GF-D8 (cell line): ENCODE data around the gene NR5A1.

Source experiments
- DNase-seq: peaks from one replicate; lab custom pipeline; 2025; lab: John Stamatoyannopoulos, UW

The NR5A1 gene

DNA sequence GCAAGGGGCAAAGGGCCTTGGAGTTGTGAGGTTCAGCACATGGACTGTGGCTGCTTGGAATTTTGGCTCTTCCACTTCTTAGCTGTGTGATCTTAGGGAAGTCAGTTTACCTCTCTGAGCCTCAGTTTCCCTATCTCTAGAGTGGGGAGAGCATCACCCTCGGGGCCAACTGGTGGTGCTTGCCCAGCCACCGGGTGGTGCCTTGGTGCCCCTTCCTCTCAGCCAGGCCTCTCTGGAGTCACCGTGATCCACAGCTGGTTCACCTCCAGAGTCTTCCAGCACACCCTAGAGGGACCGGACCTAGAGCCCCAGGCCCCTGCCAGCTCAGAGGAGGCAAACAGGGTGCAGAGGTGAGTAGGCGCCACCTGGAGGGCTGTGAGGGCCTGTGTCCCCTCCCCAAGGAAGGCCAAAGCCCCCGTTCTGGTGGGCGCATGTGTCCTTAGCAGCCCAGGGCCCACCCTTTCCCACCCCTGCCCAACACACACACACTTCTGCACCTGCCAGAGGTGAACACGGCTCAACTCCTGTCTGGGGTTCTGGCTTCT, 49.2 kb downstream of the NR5A1 start:
- DNase-seq: no peak

DNA sequence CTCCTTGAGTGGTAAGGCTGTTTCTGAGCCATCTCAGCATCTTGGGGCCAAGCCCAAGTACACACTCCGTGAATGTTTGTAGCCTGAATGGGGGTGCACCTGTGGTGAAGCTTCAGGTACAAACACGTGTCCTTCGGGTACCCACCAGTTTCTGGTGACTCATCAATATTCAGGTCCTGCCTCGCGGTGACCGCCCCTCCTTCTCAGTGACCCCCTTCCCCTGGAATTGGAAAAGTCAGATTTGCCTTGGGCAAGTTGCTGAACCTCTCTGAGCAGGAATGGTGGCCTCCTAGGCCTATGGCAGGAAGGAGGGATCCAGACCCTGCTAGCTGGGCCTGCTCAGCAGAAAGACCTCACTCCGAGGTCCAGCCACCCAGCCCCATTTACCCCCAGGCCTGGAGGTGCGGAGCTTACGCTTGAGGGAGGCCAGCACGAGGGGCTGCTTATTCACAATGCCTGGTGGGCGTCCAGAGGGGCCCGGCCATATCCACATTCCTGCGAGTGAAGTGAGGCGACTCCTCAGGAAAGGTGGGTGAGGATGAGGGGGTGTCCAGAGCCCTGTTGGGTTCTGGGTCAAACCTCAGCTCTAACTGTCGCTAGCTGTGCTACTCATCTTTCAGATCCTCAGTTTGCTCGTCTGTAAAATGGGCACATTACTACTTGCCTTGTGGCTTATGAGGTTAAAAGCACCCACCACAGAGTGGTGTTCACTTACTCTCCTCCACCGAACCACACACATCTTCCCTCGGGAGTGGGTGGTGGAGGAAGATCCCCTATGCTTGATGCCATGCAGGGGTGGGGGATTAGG, 49.9 kb downstream of the NR5A1 start:
- no peak for DNase-seq

DNA sequence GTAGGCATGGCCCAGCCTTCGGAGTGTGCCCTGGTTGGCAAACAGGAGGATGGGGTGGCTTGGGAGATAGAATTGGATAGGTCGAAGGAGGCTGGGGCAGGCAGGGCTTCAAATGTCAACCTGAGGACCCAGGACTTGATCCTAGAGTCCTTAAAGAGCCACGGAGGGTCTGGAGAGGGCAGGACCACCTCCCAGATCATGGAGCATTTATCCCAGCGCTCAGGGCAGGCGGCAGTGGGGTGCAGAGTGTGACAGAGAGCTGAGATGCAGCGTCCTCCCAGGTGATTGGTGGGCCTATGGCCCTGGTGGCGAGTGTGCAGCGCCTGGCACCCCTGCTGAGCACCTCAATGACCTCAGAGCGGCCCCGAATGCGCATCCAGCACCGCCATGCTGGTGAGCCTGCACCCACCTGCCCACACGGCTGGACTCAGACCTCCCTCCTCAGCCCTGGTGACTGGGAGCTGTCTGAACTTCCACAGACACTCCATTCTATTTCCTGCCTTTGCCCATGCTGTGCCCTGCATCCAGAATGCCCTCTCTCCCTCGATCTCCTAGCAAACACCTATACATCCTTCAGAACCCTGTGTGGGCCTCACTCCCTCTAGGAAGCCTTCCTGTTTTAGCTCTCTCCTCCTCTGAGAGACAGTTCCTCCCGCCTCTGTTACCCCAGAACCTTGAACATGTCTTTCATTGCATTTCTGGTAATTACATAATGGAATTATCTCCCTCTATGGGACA, 50.7 kb downstream of the NR5A1 start:
- DNase-seq: no peak

DNA sequence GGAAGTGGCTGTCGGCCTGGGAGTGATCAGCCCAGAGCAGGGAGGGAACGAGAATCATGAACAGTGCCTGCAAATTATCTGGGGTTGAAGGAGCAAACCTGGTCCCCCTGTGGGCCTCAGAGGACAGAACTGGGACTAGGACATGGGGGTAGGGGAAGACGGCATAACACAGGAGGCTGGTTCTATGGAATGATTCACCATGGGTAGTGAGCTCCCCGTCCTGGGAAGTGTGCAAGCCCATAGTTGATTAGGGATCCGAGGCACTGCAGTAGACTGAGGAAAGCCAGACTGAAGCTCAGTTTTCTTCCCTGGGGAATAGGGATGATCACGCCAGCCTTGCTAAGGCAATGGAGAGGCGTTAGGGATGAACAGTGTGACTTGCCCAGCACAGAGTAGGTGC, 51.4 kb downstream of the NR5A1 start:
- no peak for DNase-seq

DNA sequence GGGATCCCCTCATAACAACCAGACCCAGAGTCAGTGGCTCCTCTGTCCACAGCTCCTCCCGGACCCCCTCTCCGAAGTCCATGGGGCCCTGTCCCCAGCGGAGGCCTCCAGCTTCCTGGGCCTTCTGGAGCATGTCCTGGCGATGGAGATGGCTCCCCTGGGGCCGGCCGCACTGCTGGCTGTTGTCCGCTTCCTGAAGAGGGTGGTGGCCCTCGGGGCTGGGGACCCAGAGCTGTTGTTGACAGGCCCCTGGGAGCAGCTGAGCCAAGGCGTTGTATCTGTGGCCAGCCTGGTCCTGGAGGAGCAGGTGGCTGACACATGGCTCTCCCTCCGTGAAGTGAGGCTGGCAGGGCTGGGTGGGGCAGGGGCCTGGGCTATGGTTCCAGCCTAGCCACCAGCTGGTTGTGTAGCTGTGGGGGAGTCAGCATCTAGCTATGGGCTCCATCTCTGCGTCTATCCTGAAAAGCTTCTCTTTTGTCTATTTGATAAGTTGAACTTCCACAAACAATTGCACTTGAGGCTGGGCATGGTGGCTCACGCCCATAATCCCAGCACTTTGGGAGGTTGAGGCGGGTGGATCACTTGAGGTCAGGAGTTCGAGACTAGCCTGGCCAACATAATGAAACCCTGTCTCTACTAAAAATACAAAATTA, 52.3 kb downstream of the NR5A1 start:
- no peak for DNase-seq

DNA sequence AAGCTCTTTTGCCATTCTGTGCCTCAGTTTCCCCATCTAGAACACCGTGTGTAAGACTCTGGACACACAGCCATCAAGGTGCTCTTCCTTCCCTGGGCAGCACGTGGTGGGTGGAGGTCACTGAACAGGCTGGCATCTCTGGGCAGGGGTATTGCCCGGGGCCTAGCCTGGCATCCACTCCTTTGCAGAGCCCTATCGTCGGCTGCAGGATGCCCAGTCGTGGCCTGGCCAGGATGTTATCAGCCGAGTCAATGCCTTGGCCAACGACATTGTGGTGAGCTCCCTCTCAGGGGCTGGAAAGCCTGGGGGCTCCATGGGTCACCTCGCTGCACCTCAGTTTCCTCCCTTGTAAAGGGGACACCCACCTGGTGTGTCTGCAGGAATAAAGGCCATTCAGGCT, 52.9 kb downstream of the NR5A1 start:
- DNase-seq: no peak

DNA sequence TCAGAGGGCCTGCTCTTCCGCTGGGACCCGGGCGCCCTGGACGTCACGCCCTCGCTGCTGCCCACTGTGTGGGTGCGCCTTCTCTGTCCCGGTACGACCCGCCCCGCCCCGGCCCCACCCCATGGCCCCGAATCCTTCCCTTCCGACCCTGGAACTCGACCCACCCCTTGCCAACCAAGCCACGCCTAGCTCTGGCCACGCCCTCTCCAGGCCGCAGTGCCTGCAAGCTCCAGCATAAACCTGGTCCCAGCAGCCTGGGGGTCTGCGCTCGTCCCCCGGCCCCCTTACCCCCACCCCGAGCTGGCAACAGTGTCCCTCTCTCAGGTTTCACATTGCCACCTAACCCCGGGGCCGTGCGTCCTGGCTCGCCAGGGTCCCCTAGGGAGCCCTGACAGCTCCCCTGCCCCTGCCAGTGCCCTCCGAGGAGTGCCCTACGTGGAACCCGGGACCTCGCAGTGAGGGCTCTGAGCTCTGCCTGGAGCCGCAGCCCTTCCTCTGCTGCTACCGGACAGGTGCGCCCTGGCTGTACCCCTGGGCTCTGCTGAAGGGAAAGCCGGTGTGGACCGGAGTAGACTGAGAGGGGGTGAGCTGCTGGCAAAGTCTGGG, 53.5 kb downstream of the NR5A1 start:
- no peak for DNase-seq

DNA sequence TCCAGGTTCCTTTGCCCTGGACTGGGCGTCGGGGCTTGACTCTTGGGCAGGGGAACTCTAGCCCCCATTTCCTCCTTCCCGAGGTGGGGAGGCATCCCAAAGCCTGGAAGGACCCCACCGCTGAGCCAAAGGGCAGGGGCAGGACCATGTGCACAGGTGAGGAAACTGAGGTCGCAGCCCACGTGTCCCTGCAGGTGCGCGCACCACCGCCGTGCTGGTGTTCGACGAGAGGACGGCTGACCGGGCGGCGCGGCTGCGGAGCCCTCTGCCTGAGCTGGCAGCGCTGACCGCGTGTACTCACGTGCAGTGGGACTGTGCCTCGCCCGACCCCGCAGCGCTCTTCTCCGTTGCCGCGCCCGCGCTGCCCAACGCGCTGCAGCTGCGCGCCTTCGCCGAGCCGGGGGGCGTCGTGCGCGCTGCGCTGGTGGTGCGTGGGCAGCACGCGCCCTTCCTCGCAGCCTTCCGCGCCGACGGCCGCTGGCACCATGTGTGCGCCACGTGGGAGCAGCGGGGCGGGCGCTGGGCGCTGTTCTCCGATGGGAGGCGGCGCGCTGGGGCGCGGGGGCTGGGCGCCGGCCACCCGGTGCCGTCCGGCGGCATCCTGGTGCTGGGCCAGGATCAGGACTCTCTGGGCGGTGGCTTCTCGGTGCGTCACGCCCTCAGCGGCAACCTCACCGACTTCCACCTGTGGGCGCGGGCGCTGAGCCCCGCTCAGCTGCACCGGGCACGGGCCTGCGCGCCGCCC, 54.2 kb downstream of the NR5A1 start:
- no peak for DNase-seq

DNA sequence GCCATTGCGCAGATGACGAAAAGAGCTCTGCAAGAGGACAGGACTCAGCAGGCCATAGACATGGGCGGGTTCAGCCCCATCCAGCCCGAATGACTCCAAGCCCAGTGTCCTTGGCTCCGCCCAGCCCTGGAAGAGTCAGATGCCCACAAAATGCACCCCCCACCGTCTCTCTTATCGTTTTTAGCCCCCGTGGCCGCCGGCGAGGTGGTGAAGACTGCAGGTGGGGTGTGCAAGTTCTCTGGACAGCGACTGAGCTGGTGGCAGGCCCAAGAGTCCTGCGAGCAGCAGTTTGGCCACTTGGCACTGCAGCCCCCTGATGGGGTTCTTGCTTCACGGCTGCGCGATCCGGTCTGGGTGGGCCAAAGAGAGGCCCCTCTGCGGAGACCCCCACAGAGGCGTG, 54.9 kb downstream of the NR5A1 start:
- no peak for DNase-seq

DNA sequence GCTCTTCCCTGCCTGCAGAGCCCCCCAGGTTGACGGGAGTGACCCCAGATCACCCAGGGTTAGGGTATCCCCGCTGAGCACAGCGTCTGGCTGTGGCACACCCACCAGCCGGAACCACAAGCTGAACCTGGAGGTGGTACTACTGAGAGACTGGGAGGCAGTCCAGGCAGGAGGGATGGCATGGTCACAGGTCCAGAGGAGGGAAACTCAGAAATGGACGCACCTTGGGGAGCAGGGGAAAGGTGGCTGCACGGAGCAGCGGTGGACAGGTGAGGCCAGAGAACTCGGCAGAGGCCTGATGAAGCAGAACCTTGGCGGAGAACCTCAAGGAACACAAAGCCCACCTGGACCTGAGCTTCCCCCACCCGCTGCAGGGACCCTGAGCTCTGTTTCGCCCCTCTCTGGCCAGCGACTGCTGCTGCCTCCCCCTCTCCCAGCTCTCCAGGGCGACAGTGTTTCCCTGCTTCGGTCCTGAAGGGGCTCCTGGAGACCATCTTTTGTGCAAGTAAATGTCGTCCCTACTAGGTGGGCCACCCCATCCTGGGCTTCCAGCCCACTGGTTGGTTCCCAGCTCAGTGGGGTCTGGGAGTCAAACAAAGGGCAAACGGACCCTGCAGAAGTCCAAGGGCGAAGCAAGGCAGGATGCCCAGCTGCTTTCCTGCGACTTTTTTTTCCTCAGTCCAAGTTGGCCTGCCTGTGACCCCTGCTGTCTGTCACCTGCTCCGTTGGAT, 56.1 kb downstream of the NR5A1 start:
- DNase-seq: no peak

DNA sequence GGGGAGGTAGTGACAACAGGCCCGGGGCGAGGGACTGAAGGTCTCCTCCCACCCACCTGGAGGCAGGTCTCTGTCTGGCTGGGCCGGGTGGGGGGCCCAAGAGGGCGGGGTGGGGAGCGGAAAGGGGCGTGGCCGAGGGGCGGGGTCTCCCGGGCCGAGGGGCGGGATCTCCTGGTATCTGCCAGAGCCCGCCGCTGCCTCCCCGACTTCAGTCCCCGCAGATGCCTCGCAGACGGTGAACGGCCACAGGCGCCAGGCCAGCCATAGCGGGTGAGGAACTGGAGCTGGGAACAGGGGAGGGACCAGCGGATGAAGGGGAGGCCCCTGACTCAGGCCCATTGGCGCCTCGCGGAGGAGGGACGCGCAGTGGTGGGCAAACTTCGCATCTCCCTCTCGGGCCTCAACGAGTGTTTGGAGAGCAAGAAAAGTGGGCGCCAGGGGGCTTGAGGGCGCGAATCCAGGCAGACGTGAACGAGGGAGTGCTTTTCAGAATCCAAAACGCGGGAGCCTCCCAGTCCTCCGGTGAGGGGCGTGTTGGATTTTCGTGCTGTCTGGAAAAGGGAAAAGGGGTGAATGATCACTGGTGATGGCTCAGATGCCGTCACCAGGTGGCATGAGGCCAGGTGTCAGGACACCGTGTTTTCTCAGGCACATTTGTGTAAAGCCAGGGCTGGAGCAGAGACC, 56.8 kb downstream of the NR5A1 start, which contains the start of gene ADGRD2:
Gene ADGRD2 (plus strand): TSS at position 211 of the 684 bp plus-strand sequence. CDS start 1,216 bp downstream, outside the sequence.
- no peak for DNase-seq

DNA sequence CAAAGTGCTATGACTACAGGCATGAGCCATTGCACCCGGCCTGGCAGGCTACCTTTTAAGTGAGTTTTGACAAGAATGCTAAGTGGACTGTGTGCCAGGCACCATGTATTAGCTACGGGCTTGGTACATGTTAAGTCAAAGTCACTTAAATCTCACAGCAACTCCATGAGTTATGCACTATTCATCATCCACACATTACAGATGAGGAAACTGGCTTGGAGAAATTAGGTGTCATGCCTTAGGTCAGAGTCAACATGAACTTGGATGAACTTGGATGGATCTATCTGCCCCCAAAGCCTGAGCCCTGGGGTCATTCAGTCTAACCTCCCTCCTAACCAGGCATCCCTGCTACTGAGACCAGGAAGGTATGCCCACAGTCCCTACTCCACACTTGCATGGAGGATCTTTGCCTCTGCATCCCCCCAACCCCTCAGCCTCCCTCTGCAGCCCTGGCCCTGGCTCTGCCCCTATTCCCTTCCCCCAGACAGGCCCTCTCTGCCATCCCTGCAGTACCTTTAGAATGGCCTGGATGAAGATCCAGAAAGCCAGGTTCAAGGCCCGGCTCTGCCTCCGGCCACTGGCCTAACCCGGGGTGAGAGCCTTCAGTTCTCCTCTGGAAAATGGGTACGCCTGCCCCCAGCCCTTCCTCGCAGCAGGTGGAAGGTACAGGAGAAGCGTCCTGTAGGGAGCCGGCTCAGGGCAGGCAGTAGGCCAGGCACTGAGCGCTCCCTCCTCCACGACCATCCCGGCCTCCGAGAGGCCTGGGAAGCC, 57.6 kb downstream of the NR5A1 start:
- DNase-seq: no peak

DNA sequence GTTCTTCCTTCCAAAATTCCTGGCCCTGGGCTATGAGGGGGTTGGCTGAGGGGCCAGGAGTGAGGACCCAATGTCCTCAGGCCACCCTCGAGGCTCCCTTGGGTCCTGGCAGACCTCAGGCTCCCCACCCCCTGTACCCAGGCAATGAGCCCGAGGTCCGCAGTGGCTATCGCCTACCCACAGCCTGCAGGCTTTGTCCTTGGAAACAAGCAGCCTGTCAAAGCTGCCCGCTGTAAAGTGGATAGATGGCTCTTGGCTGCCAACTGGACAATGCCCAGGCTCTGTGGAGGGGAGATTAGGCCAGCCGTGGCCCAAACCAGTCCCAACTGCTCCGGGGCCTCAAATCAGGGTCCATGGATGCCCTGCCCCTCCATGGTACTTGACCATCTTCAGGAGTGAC, 59.2 kb downstream of the NR5A1 start:
- DNase-seq: no peak

DNA sequence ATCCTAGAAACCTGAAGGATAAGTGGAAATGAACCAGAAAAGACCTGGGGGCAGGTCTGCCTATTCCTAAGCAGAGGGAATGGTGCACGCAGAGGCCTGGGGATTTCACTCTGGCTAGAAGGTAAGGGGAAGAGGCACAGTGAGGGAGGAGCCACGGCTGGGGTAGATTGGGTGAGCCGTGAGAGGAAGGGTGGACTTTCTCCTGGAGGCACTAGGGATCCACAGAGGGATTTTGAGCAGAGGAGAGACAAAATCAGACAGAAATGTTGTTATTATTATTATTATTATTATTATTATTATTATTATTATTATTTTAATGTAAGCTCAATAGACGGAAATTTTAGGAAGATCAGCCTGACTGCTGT, 59.9 kb downstream of the NR5A1 start:
- no peak for DNase-seq

DNA sequence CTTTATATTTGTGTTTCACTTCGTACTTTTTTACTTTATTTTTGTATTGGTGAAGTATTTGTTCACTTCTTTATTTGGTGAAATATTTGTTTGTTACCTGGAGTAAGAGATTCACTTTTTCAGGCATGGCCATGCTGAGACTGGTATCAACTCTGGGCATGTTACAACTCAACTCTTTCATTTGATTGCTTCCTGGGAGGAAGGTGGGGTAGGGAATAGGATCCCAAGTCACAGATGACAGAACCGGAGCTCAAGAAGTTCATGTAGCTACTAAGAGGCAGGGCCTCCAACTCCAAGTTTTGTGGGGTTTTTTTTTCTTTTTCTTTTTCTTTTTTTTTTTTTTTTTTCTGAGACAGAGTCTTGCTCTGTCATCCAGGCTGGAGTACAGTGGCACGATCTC, 63.0 kb downstream of the NR5A1 start:
- no peak for DNase-seq

DNA sequence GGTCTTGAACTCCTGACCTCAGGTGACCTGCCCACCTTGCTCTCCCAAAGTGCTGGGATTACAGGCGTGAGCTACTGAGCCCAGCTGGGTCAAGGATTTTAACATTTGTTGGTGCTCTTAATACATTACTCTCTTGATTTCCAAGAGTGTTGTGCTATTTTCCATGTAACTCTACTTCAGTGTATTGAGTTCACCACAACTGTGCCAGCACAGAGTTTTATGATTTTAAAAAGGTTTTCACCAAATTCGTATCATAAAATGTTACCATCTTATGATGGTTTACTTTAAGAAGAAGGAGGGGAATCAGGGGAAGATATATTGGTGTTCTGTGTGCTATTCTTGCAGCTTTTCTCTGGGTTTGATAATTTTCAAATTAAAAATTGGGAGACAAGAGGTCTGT, 63.6 kb downstream of the NR5A1 start:
- DNase-seq: no peak

DNA sequence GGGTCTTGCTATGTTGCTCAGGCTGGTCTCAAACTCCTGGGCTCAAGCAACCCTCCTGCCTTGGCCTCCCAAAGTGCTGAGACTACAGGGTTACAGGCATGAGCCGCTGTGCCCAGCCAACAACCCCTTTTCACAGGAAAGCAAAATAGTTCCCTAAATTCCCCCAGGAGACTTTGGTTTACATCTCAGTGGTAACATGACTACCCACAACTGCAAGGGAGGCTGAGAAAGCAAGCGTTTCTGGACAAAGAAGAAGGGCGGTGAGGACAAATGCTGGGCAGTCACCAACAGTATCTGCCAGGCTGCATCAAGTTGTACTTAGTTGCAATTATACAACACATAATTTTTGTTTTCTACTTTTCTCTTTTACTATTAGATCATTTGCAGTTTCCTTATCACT, 64.4 kb downstream of the NR5A1 start:
- DNase-seq: no peak

DNA sequence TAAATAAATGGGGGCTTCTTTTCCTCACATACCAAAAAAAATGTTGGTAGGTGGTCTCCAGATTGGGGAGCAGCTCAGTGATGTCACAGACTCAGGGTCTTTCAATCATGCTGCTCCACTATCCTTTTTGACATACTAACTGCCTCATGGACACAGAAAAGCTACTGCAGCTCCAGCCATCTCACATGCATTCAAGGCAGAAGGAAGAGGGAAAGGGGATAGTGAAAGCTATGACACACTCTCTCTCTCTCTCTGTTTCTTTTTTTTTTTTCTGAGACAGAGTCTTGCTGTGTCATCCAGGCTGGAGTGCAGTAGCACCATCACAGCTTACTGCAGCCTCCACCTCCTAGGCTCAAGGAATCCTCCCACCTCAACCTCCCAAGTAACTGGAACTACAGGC, 64.8 kb downstream of the NR5A1 start:
- no peak for DNase-seq

DNA sequence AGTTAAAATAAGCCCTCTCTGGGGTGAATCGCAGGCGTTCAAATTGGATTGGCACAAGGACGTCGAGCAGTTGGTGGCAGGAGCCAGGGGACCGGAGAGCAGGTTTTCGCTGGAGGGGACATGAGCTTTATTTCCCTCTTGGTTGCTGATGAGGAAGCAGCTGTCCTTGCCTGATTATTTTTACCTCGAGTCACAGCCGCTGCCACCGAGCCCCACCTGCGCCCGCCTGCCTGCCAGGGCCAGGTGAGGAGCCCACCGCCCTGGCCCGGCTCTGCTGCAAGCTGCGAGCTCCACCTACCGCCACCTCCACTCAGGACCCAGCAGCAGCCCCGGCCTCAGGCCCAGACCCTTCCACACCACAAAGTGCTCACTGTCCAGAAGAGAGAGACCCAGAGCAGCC, 65.9 kb downstream of the NR5A1 start:
- no peak for DNase-seq

DNA sequence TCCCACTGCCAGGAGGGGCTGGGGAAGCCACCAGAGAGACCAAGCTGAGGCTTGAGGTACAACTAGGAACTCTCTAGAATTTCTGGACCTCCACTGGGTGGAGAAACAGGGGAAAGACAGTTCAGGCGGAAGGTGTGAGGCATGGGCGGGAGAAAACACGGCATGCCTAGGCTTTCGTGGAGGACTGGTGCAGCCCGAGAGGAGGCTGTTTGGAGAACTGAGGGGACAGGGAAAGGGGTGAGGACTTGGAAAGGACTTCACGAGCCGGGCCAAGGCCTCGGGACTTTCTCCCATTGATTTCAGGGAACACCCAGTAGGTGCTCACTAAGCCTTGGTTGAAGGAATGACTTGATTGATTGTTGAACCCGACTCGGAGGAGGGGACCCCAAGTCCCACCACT, 66.4 kb downstream of the NR5A1 start:
- no peak for DNase-seq
